HG02840 (cell line): ENCODE measurements around the gene FGFR3.

ENCODE experiments used
- ATAC-seq: cut with Tn5 transposase; IDR thresholded peaks from one replicate; pipeline ENCODE4 v1.9.1; 2021; ENCODE audit warnings: mild to moderate bottlenecking, moderate library complexity, moderate number of reproducible peaks; ENCODE audit not compliant: unreplicated experiment, low FRiP score

FGFR3 gene

GRCh38 chr4:1813231-1813630, 20.1 kb downstream of the FGFR3 start:
- ATAC-seq: no peak

- no peak for ATAC-seq
Measured at GRCh38 chr4:1813915-1814314, 20.8 kb downstream of the FGFR3 start.

- ATAC-seq: no peak
Measured at GRCh38 chr4:1814453-1814852, 21.4 kb downstream of the FGFR3 start.

- ATAC-seq: no peak
Measured at GRCh38 chr4:1815096-1815996, 22.3 kb downstream of the FGFR3 start.

GRCh38 chr4:1815997-1816860, 23.1 kb downstream of the FGFR3 start:
- ATAC-seq: no peak

- ATAC-seq: no peak
Measured at GRCh38 chr4:1819284-1819683, 26.2 kb downstream of the FGFR3 start.

GRCh38 chr4:1819816-1820215, 26.7 kb downstream of the FGFR3 start:
- ATAC-seq: no peak

GRCh38 chr4:1821679-1822567, 28.8 kb downstream of the FGFR3 start:
- no peak for ATAC-seq

- ATAC-seq: no peak
Measured at GRCh38 chr4:1822568-1823544, 29.8 kb downstream of the FGFR3 start.

- no peak for ATAC-seq
Measured at GRCh38 chr4:1823545-1823932, 30.4 kb downstream of the FGFR3 start.

GRCh38 chr4:1824746-1825145, 31.7 kb downstream of the FGFR3 start:
- ATAC-seq: no peak

GRCh38 chr4:1825326-1825725, 32.2 kb downstream of the FGFR3 start:
- ATAC-seq: no peak

GRCh38 chr4:1826531-1827350, 33.6 kb downstream of the FGFR3 start:
- no peak for ATAC-seq

GRCh38 chr4:1830234-1830633, 37.1 kb downstream of the FGFR3 start:
- ATAC-seq: no peak

- ATAC-seq: no peak
Measured at GRCh38 chr4:1830642-1831228, 37.6 kb downstream of the FGFR3 start.

GRCh38 chr4:1831331-1831730, 38.2 kb downstream of the FGFR3 start:
- ATAC-seq: no peak

- no peak for ATAC-seq
Measured at GRCh38 chr4:1832690-1833089, 39.6 kb downstream of the FGFR3 start.
